ENCODE results near the gene PLXDC2. TPM values are rescaled to one million over a fixed set of nuclear protein-coding genes. Genes with fewer than 3 reads are reported as not detected.

PLXDC2 gene
- total and polyA plus RNA-seq, 2 experiments from 2014 or later: 13.5 to 19.4 TPM

GRCh38 chr10:19826712-19827111 is 10.5 kb downstream of the PLXDC2 start:
- no peaks in the 10 kb centered on the region for H3K27me3 ChIP-seq (ENCODE audit: insufficient read depth)
- H3K4me3 Mint-ChIP-seq: no peak overlapping the region
- H3K4me3 ChIP-seq: no peak overlapping the region
- TF ChIP-seq CTCF (conservative IDR thresholded peaks at IDR 0.05; ENCODE audit: low read depth in 2 of 2): no peak
- TF ChIP-seq EZH2 (IDR thresholded peaks at IDR 0.05; ENCODE audit: low read depth, unreplicated experiment): no peak
- no peak for TF ChIP-seq ZNF114 (CRISPR knock-in tag; IDR thresholded peaks at IDR 0.05)
- TF ChIP-seq ETS1 (IDR thresholded peaks at IDR 0.05): no peak
- no peak for TF ChIP-seq JUNB (IDR thresholded peaks at IDR 0.05; ENCODE audit: unreplicated experiment)
- no peak for TF ChIP-seq CREB1 (CRISPR knock-in tag; IDR thresholded peaks at IDR 0.05; ENCODE audit: low read depth)
- TF ChIP-seq STAT1 (IDR thresholded peaks at IDR 0.05; ENCODE audit: unreplicated experiment): no peak
- TF ChIP-seq ZNF462 (CRISPR knock-in tag; IDR thresholded peaks at IDR 0.05): no peak
- TF ChIP-seq ZNF331 (CRISPR knock-in tag; IDR thresholded peaks at IDR 0.05; ENCODE audit: low read depth): no peak
- no peak for TF ChIP-seq POLR2AphosphoS5 (IDR thresholded peaks at IDR 0.05; ENCODE audit: low read depth)
- no peak overlapping the region for H3K27ac ChIP-seq (ENCODE audit: low read depth)
- no peak overlapping the region for H3K27ac Mint-ChIP-seq
- no peak overlapping the region for H2AFZ ChIP-seq
- H3K9me2 ChIP-seq (ENCODE audit: insufficient read depth): 0 out of 2 replicates have a peak, but pooled peaks cover 3% of the 10 kb centered on the region
- H3K4me1 Mint-ChIP-seq: peaks cover 59% of the 10 kb centered on the region
- no peaks in the 10 kb centered on the region for H3K36me3 ChIP-seq (ENCODE audit: insufficient read depth)
- H3K4me1 ChIP-seq (ENCODE audit: insufficient read depth): peaks cover 56% of the 10 kb centered on the region
- peaks cover 16% of the 10 kb centered on the region for H3K36me3 Mint-ChIP-seq (ENCODE audit: low read depth)
- no peaks in the 10 kb centered on the region for H4K20me1 ChIP-seq (replicated peaks; ENCODE audit: insufficient read depth)
- no peaks in the 10 kb centered on the region for H3K27me3 Mint-ChIP-seq (ENCODE audit: insufficient read depth, low read depth, poor library complexity)
- H3K4me2 ChIP-seq: no peak overlapping the region
- no peak for DNase-seq (ENCODE audit: low spot score)
- peaks cover 93% of the 10 kb centered on the region for H3K79me2 ChIP-seq (replicated peaks; ENCODE audit: insufficient read depth)
- H3F3A ChIP-seq (replicated peaks; ENCODE audit: low read depth): no peaks in the 10 kb centered on the region
- H3K9me3 Mint-ChIP-seq: peaks cover 7% of the 10 kb centered on the region; the same call in 2 of the 3 replicates
- ATAC-seq: no peak
